AG04450 (cell line): Measurements from ENCODE around the gene CHRNA1. TPM values are rescaled to one million over a fixed set of nuclear protein-coding genes. Genes with fewer than 3 reads are reported as not detected.
A peak's percentile ranks its signal among the peaks of the same experiment; 100 is the strongest.
"Not testable (repeated sequence)": the region's sequence is repeated elsewhere in the genome, so short reads cannot be mapped to it uniquely, and the experiment has no call there.

Experiments
- CTCF ChIA-PET: fragments of 300-600, 350-600 bp; formaldehyde crosslinking; extraction: SDS; loops from one replicate; lab custom pipeline; 2022; ENCODE audit warnings: antibody characterized with exemption, inconsistent platforms; lab: Charles Lee
- POLR2A ChIA-PET: fragments of 350-600 bp; formaldehyde crosslinking; extraction: SDS; loops from one replicate; lab custom pipeline; 2021; ENCODE audit warnings: antibody characterized with exemption, inconsistent platforms; lab: Yijun Ruan, JAX
- DNase-seq: peaks from one replicate; pipeline ENCODE4 v3.0.0-alpha.2; 2011; ENCODE audit warnings: low read depth, low spot score
- H3K27ac ChIP-seq: one replicate; pipeline ENCODE4 v1.5.1; 2012; ENCODE audit warnings: low read depth, low read length, control low read depth
- H3K27me3 ChIP-seq: one replicate; pipeline ENCODE4 v1.6.0; 2012; ENCODE audit warnings: low read length; ENCODE audit not compliant: control insufficient read depth, insufficient read depth
- H3K4me3 ChIP-seq: 2 replicates; pipeline ENCODE4 v1.5.1; 2011; ENCODE audit warnings: mild to moderate bottlenecking, low read depth, low read length, control low read depth
- H3K9me3 ChIP-seq: 2 replicates; pipeline ENCODE4 v1.5.1; 2012; ENCODE audit warnings: low read length; ENCODE audit not compliant: control insufficient read depth, insufficient read depth
- CTCF ChIP-seq: IDR thresholded peaks from 2 replicates; pipeline ENCODE4 v1.5.1; 2011; ENCODE audit warnings: low read depth, low read length, control low read depth, inconsistent platforms
- polyA plus RNA-seq: library from polyadenylated mRNA; depleted of rRNA; stranded (reverse); fragments of >200 nt; gene quantifications from 2 replicates; pipeline ENCODE4 v1.2.3, GENCODE V29; 2011

The CHRNA1 gene
- polyA plus RNA-seq, 1 experiment = 2.7 TPM

GRCh38 chr2:174716785-174717184 is 47.5 kb downstream of the CHRNA1 start:
- ChIA-PET POLR2A (no interaction called here), CTCF (no interaction called here)
- Histone ChIP-seq H3K27ac (no peak overlapping the region), H3K9me3 (peaks cover 2% of the 10 kb centered on the region; the same call in 1 of the 2 replicates), H3K4me3 (no peak overlapping the region), H3K27me3 (peaks cover 4% of the 10 kb centered on the region)
- TF ChIP-seq CTCF = no peak
- no peak for DNase-seq

- TF ChIP-seq CTCF = no peak
- Histone ChIP-seq H3K4me3 (no peak overlapping the region), H3K27ac (no peak overlapping the region), H3K9me3 (peaks cover 9% of the 10 kb centered on the region), H3K27me3 (no peaks in the 10 kb centered on the region)
- DNase-seq = no peak
- ChIA-PET CTCF (interaction anchor here (0.7 kb wide), 1 partner anchor 14 kb away, joined by 3 read pairs; no protein-coding TSS in a partner anchor), POLR2A (no interaction called here)
Measured at GRCh38 chr2:174713686-174714085, 50.6 kb downstream of the CHRNA1 start.

- Histone ChIP-seq H3K4me3 (no peak overlapping the region), H3K27ac (no peak overlapping the region), H3K9me3 (peaks cover 6% of the 10 kb centered on the region; the same call in 1 of the 2 replicates), H3K27me3 (peaks cover 6% of the 10 kb centered on the region)
- TF ChIP-seq CTCF = no peak
- peak; percentile 39 for DNase-seq
- ChIA-PET POLR2A (no interaction called here), CTCF (interaction anchor here (0.6 kb wide), 1 partner anchor 14 kb away, joined by 3 read pairs; no protein-coding TSS in a partner anchor)
Measured at GRCh38 chr2:174711206-174711605, 53.1 kb downstream of the CHRNA1 start.

GRCh38 chr2:174709416-174710004 is 54.8 kb downstream of the CHRNA1 start:
- H3K27me3 ChIP-seq, H3K4me3 ChIP-seq, DNase-seq, H3K27ac ChIP-seq, POLR2A ChIA-PET, H3K9me3 ChIP-seq: not testable (repeated sequence)
- CTCF ChIA-PET = interaction anchor here (0.7 to 1.1 kb wide), 2 partner anchors 12 to 35 kb away, joined by 4 to 5 read pairs; no protein-coding TSS in a partner anchor

GRCh38 chr2:174708713-174709112 is 55.6 kb downstream of the CHRNA1 start:
- POLR2A ChIA-PET = no interaction called here
- DNase-seq = no peak
- no peak for TF ChIP-seq CTCF
- H3K27me3 ChIP-seq = peaks cover 9% of the 10 kb centered on the region
- CTCF ChIA-PET = interaction anchor here (0.7 to 1.1 kb wide), 2 partner anchors 11 to 36 kb away, joined by 4 to 5 read pairs; no protein-coding TSS in a partner anchor
- H3K9me3 ChIP-seq = peaks cover 6% of the 10 kb centered on the region; the same call in 1 of the 2 replicates
- H3K27ac ChIP-seq = no peak overlapping the region
- H3K4me3 ChIP-seq = no peak overlapping the region
